GM19351 (cell line): Measurements from ENCODE around the gene PDGFA.

Source experiments
- ATAC-seq: cut with Tn5 transposase; IDR thresholded peaks from one replicate; pipeline ENCODE4 v1.9.1; 2021; ENCODE audit warnings: mild to moderate bottlenecking, moderate library complexity; ENCODE audit not compliant: unreplicated experiment

PDGFA gene

GRCh38 chr7:491958-492713 is 27.5 kb downstream of the PDGFA start:
- ATAC-seq, result no peak

DNA sequence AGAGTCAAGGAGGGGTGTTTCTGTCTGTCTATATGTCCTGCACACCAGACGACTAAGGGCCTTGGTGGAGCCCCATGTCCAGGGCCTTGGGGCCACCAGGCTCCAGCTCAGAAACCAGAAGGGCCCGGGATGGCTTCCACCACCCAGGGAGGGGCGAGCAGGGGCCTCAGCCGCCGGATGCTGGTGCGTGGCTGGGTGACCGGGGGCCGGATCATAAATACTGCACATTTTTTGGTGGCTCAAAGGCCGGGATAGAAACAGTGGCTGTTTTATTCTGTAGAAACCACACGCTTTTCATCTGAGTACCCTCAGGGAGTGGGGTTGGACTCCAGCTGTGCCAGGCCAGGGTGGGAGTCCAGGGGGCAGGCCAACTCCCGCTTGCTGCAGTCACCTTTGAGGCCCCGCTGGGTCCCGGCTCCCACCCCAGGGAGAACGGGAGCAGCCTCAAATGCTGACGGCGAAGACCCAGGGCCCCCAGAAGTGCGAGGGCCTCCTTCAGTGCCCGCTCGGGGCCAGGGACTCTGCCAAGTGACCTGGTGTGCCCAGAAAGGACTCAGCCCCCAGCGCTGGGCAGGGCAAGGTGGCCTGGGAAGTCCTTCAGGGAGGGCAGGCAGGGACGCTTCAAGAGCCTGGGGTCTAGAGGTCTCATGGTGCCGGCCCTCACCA is 28.2 kb downstream of the PDGFA start:
- ATAC-seq, result no peak

GRCh38 chr7:490461-491291 is 29.0 kb downstream of the PDGFA start:
- ATAC-seq, result no peak

DNA sequence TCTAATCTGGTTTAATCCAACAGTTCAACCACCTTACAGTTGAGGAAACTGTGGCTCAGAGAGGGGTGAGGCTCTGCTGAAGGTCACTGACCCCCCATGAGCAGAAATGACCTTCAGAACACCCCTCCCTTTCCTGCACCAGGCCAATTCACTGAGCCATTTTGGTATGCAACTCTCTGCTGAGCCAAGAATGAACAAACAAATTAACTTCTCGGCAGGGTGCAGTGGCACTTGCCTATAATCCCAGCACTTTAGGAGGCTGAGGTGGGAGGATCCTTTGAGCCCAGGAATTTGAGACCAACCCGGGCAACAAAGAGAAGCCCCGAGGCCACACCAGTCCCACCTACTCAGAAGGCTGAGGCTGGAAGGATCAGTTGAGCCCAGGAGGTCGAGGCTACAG is 29.8 kb downstream of the PDGFA start:
- no peak for ATAC-seq

DNA sequence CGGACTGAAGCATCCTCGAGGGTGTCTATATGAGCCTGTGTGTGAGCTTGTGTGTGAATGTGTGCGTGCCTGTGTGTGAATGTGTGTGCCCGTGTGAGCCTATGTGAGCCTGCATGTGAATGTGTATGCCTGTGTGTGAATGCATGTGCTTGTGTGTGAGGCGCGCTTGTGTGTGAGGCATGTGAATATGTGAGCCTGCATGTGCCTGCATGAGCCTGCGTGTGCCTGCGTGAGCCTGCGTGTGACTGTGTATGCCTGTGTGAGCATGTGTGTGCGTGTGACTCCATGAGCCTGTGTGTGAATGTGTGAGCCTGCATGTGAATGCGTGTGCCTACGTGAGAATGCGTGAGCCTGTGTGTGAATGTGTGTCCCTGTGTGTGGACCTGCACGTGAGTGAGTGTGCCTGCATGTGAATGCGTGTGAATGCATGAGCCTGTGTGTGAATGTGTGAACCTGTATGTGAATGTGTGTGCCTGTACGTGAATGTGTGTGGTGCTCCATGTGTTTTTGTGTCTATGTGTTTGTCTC is 33.4 kb downstream of the PDGFA start:
- ATAC-seq, result no peak

DNA sequence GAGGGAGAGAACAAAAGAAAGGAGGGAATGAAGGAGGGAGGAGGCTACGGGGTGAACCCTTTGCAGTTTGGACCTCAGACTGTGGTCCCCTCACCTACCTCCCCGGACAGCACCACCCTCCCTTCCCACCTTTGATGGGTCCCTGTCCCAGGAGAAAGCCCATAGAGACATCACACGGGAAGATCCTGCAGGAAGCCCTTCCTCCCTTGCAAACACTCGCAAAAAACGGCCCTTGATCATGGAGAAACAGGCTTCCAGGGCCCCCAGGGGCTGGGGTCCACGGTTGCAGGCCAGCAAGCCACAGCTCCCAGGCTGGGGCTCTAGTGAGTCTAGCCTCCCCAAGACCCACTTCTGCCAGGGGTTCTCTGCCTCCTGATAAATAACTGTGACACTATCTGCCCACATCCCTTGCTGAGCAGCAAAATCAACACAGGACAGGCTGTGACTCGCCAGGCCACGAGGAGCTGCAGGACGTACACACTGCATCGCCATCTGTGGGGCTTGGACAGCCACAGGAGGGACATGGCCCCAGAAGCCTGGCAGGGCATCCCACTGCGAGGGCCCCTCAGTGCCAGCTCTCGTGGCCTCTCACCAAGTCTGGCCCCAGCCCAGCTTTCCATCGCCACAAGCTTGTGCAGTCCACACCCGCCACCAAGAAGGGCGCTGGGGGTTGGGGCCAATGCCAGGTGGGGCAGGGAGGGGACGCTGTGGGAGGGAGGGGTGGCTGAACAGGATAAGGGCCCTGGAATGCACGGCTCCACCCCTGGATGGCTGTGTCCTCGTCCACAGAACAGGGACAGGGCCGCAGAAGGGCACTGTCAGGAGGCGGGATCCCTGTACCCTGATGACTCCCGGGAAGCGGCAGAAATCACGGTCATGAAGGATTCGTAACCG is 34.2 kb downstream of the PDGFA start:
- no peak for ATAC-seq

DNA sequence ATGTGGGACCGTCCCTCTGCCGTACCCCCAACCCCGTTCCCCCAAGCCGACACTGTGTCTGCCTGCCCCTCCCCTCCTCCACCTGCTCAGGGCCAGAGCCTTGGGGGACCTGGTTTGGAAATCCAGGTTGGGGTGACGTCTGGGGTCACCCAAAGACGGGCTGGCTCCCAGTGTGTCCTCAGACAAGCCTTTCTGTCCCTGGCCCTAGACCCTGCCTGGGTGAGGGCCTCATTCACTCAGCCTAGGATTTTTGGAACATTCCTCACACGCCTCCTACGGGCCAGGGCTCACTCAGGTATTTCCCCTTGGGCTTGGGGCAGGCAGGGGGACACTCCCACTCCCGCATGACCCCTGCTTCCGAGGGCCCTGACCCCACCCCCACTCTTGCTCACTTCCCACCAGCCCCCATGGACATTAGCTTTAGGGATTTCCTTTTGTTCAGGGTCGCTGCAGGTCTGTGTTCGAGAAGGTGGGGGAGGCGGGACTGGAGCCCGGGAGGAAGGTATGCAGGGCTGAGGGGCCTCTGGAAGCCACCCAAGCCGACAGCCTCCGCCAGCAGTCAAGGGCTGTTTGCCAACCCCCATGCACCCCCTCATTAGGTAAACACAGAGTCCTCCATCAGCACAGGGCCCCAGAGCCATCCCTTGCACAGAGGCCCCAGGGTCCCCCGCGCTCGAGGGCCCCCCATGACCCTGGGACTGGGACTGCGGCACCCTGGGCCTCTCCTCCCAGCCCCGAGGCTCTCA is 35.1 kb downstream of the PDGFA start:
- no peak for ATAC-seq

DNA sequence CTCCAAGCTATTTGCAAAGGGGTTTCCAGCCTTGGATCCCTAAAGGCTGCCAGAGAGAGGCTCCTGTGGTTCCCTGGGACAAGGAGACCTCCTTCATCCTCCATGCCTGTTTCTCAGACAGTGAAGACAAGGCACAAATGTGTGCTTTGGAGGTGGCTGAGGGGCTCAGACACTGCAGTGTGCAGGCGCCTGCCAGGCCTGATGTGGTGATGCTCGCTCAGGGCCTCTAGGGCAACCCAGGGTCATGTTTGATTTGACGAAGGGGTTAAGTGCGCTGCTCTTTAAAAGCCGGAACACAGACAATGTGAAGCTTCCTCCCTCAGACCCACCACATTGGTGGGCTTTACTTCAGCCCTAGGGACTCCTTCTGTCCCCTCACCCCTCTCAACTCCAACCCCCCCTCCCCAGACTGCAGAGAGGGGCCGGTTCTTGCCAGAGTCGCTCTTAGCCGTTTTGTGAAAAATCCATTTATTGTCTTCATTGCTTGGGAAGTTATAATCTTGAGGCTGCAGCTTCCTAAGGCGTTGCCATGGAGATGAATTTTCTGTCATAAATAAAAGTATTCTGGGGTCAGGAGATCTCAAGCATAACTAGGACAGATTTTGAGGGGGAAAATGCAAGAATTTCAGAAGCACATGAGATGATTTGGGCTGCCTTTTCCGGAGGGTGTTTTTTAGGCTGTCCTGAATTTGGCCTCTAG is 35.8 kb downstream of the PDGFA start:
- no peak for ATAC-seq

DNA sequence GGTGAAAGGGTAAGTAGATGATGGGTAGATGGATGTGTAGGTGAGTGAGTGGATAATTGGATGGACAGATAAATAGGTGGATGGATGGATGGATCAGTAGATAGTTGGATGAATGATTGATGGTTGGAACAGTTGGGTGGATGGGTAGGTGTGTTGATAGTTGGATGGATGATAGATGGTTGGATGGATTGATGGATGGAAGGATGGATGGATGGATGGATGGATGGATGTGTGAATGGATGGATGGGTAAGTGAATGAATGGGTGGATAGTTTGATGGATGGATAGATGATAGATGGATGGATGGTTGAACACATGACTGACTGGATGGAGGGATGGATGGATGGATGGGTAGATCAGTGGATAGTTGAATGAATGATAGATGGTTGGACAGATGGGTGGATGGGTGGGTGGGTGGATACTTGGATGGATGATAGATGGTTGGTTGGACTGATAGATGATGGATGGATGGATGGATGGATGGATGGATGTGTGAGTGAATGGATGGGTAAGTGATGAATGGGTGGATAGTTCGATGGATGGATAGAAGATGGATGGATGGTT is 37.0 kb downstream of the PDGFA start:
- no peak for ATAC-seq

- no peak for ATAC-seq
Measured at GRCh38 chr7:481219-481930, 38.3 kb downstream of the PDGFA start.

- no peak for ATAC-seq
Measured at GRCh38 chr7:480531-481218, 39.0 kb downstream of the PDGFA start.

DNA sequence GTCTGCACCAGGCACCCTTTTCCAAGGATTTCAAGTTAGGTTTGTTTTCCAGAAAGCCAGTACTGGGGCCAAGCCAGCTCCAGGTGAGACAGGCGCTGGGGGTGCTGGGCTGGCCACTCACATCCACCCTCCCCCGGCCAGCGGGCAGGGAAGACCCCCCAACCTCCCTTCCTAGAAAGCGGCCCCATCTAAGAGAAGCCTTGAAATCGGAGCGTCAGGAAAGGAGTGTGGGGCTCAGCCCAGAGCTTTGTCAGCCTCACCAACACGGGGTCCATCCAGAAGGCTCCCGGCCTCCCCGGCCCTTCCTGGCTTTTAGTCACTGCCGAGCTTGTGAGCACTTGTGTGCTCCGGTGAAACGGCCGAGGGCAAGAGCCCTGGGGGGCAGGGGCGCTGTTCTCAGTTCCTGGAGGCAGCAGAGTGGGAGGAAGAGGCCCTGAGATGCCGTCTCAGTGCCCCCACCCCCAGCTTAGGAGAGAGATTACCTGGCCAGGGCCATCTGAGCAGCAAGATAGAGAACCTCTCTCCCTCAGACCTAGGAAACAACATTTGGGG is 39.6 kb downstream of the PDGFA start:
- ATAC-seq, result no peak

- no peak for ATAC-seq
Measured at GRCh38 chr7:479115-479947, 40.3 kb downstream of the PDGFA start.

- no peak for ATAC-seq
Measured at GRCh38 chr7:477626-478220, 41.9 kb downstream of the PDGFA start.

GRCh38 chr7:476736-477360 is 42.8 kb downstream of the PDGFA start:
- ATAC-seq, result no peak
